Measurements from ENCODE around the gene NEUROG3. TPM values are rescaled to one million over a fixed set of nuclear protein-coding genes. Genes with fewer than 3 reads are reported as not detected.

Gene NEUROG3
- not detected for polyA plus RNA-seq

- Histone ChIP-seq H3K36me3 (ENCODE audit: control insufficient read depth in 2 of 2, insufficient read depth in 2 of 2, low read length in 1 of 2) (no peaks in the 10 kb centered on the region), H3K27me3 (ENCODE audit: control insufficient read depth in 1 of 2, insufficient read depth in 2 of 2, low read length in 2 of 2) (peaks cover 28 to 48% of the 10 kb centered on the region in 2 donors), H3K4me3 (ENCODE audit: low read depth in 1 of 2, low read length in 2 of 2) (peak within 1 kb of the TSS; percentile 13 to 25), H3K9me3 (ENCODE audit: control insufficient read depth in 2 of 2, insufficient read depth in 1 of 2, low read depth in 1 of 2, low read length in 1 of 2) (peaks cover 0 to 2% of the 10 kb centered on the region in 2 donors), H3K4me1 (ENCODE audit: control insufficient read depth in 2 of 2, insufficient read depth in 2 of 2, low read length in 1 of 2) (peaks cover 3 to 8% of the 10 kb centered on the region in 2 donors), H3K27ac (ENCODE audit: low read depth in 2 of 2, low read length in 1 of 2) (no peak within 1 kb of the TSS)
- WGBS, 2 donors, result 1 to 2% methylated on average over 51 to 53 of the region's 53 CpGs
Measured at GRCh38 chr10:69573056-69573806, at the start of gene NEUROG3. Gene NEUROG3, minus strand, starts transcription at chr10:69573422. Its CDS starts 379 bp downstream, at chr10:69573043.

- Histone ChIP-seq H3K27me3 (ENCODE audit: control insufficient read depth in 1 of 2, insufficient read depth in 2 of 2, low read length in 2 of 2) (no peaks in the 10 kb centered on the region), H3K4me3 (ENCODE audit: low read depth in 1 of 2, low read length in 2 of 2) (no peak overlapping the region), H3K36me3 (ENCODE audit: control insufficient read depth in 2 of 2, insufficient read depth in 2 of 2, low read length in 1 of 2) (no peaks in the 10 kb centered on the region), H3K9me3 (ENCODE audit: control insufficient read depth in 2 of 2, insufficient read depth in 1 of 2, low read depth in 1 of 2, low read length in 1 of 2) (no peaks in the 10 kb centered on the region), H3K4me1 (ENCODE audit: control insufficient read depth in 2 of 2, insufficient read depth in 2 of 2, low read length in 1 of 2) (no peaks in the 10 kb centered on the region), H3K27ac (ENCODE audit: low read depth in 2 of 2, low read length in 1 of 2) (no peak overlapping the region)
- WGBS, 2 donors, result 55 to 60% methylated on average over 5 of the region's 5 CpGs
Measured at GRCh38 chr10:69620625-69621024, 47.4 kb upstream of the NEUROG3 start.

- Histone ChIP-seq H3K27me3 (ENCODE audit: control insufficient read depth in 1 of 2, insufficient read depth in 2 of 2, low read length in 2 of 2) (no peaks in the 10 kb centered on the region), H3K4me3 (ENCODE audit: low read depth in 1 of 2, low read length in 2 of 2) (no peak overlapping the region), H3K36me3 (ENCODE audit: control insufficient read depth in 2 of 2, insufficient read depth in 2 of 2, low read length in 1 of 2) (no peaks in the 10 kb centered on the region), H3K9me3 (ENCODE audit: control insufficient read depth in 2 of 2, insufficient read depth in 1 of 2, low read depth in 1 of 2, low read length in 1 of 2) (no peaks in the 10 kb centered on the region), H3K27ac (ENCODE audit: low read depth in 2 of 2, low read length in 1 of 2) (no peak overlapping the region), H3K4me1 (ENCODE audit: control insufficient read depth in 2 of 2, insufficient read depth in 2 of 2, low read length in 1 of 2) (no peaks in the 10 kb centered on the region)
- WGBS, 2 donors, result 77 to 88% methylated on average over 7 of the region's 7 CpGs
Measured at GRCh38 chr10:69619626-69620025, 46.4 kb upstream of the NEUROG3 start.

- Histone ChIP-seq H3K27ac (ENCODE audit: low read depth in 2 of 2, low read length in 1 of 2) (no peak overlapping the region), H3K9me3 (ENCODE audit: control insufficient read depth in 2 of 2, insufficient read depth in 1 of 2, low read depth in 1 of 2, low read length in 1 of 2) (no peaks in the 10 kb centered on the region), H3K36me3 (ENCODE audit: control insufficient read depth in 2 of 2, insufficient read depth in 2 of 2, low read length in 1 of 2) (no peaks in the 10 kb centered on the region), H3K4me1 (ENCODE audit: control insufficient read depth in 2 of 2, insufficient read depth in 2 of 2, low read length in 1 of 2) (no peaks in the 10 kb centered on the region), H3K27me3 (ENCODE audit: control insufficient read depth in 1 of 2, insufficient read depth in 2 of 2, low read length in 2 of 2) (no peaks in the 10 kb centered on the region), H3K4me3 (ENCODE audit: low read depth in 1 of 2, low read length in 2 of 2) (no peak overlapping the region)
- 78 to 89% methylated on average over 2 of the region's 2 CpGs for WGBS, 2 donors
Measured at GRCh38 chr10:69618746-69619145, 45.5 kb upstream of the NEUROG3 start.

GRCh38 chr10:69616358-69616757 is 43.1 kb upstream of the NEUROG3 start:
- Histone ChIP-seq H3K27me3 (ENCODE audit: control insufficient read depth in 1 of 2, insufficient read depth in 2 of 2, low read length in 2 of 2) (no peaks in the 10 kb centered on the region), H3K4me3 (ENCODE audit: low read depth in 1 of 2, low read length in 2 of 2) (no peak overlapping the region), H3K4me1 (ENCODE audit: control insufficient read depth in 2 of 2, insufficient read depth in 2 of 2, low read length in 1 of 2) (no peaks in the 10 kb centered on the region), H3K27ac (ENCODE audit: low read depth in 2 of 2, low read length in 1 of 2) (no peak overlapping the region), H3K9me3 (ENCODE audit: control insufficient read depth in 2 of 2, insufficient read depth in 1 of 2, low read depth in 1 of 2, low read length in 1 of 2) (no peaks in the 10 kb centered on the region), H3K36me3 (ENCODE audit: control insufficient read depth in 2 of 2, insufficient read depth in 2 of 2, low read length in 1 of 2) (no peaks in the 10 kb centered on the region)
- 79 to 88% methylated on average over 4 of the region's 4 CpGs for WGBS, 2 donors

GRCh38 chr10:69614130-69614529 is 40.9 kb upstream of the NEUROG3 start:
- Histone ChIP-seq H3K4me1 (ENCODE audit: control insufficient read depth in 2 of 2, insufficient read depth in 2 of 2, low read length in 1 of 2) (no peaks in the 10 kb centered on the region), H3K4me3 (ENCODE audit: low read depth in 1 of 2, low read length in 2 of 2) (no peak overlapping the region), H3K9me3 (ENCODE audit: control insufficient read depth in 2 of 2, insufficient read depth in 1 of 2, low read depth in 1 of 2, low read length in 1 of 2) (no peaks in the 10 kb centered on the region), H3K36me3 (ENCODE audit: control insufficient read depth in 2 of 2, insufficient read depth in 2 of 2, low read length in 1 of 2) (no peaks in the 10 kb centered on the region), H3K27me3 (ENCODE audit: control insufficient read depth in 1 of 2, insufficient read depth in 2 of 2, low read length in 2 of 2) (no peaks in the 10 kb centered on the region), H3K27ac (ENCODE audit: low read depth in 2 of 2, low read length in 1 of 2) (no peak overlapping the region)
- WGBS, 2 donors, result 85 to 94% methylated on average over 1 of the region's 1 CpG

GRCh38 chr10:69612760-69613159 is 39.5 kb upstream of the NEUROG3 start:
- H3K4me1 ChIP-seq (ENCODE audit: control insufficient read depth in 2 of 2, insufficient read depth in 2 of 2, low read length in 1 of 2), result no peaks in the 10 kb centered on the region

GRCh38 chr10:69609077-69609476 is 35.9 kb upstream of the NEUROG3 start:
- Histone ChIP-seq H3K4me1 (ENCODE audit: control insufficient read depth in 2 of 2, insufficient read depth in 2 of 2, low read length in 1 of 2) (no peaks in the 10 kb centered on the region), H3K9me3 (ENCODE audit: control insufficient read depth in 2 of 2, insufficient read depth in 1 of 2, low read depth in 1 of 2, low read length in 1 of 2) (peaks cover 0 to 2% of the 10 kb centered on the region in 2 donors), H3K27ac (ENCODE audit: low read depth in 2 of 2, low read length in 1 of 2) (no peak overlapping the region), H3K4me3 (ENCODE audit: low read depth in 1 of 2, low read length in 2 of 2) (no peak overlapping the region), H3K27me3 (ENCODE audit: control insufficient read depth in 1 of 2, insufficient read depth in 2 of 2, low read length in 2 of 2) (no peaks in the 10 kb centered on the region), H3K36me3 (ENCODE audit: control insufficient read depth in 2 of 2, insufficient read depth in 2 of 2, low read length in 1 of 2) (no peaks in the 10 kb centered on the region)
- 82 to 92% methylated on average over 1 of the region's 1 CpG for WGBS, 2 donors

More at GRCh38 chr10:69612760-69613159, 39.5 kb upstream of the NEUROG3 start:
- Histone ChIP-seq H3K36me3 (ENCODE audit: control insufficient read depth in 2 of 2, insufficient read depth in 2 of 2, low read length in 1 of 2) (no peaks in the 10 kb centered on the region), H3K9me3 (ENCODE audit: control insufficient read depth in 2 of 2, insufficient read depth in 1 of 2, low read depth in 1 of 2, low read length in 1 of 2) (no peaks in the 10 kb centered on the region), H3K27me3 (ENCODE audit: control insufficient read depth in 1 of 2, insufficient read depth in 2 of 2, low read length in 2 of 2) (no peaks in the 10 kb centered on the region), H3K27ac (ENCODE audit: low read depth in 2 of 2, low read length in 1 of 2) (no peak overlapping the region), H3K4me3 (ENCODE audit: low read depth in 1 of 2, low read length in 2 of 2) (no peak overlapping the region)

- Histone ChIP-seq H3K4me1 (ENCODE audit: control insufficient read depth in 2 of 2, insufficient read depth in 2 of 2, low read length in 1 of 2) (peaks cover 0 to 2% of the 10 kb centered on the region in 2 donors), H3K4me3 (ENCODE audit: low read depth in 1 of 2, low read length in 2 of 2) (no peak overlapping the region), H3K36me3 (ENCODE audit: control insufficient read depth in 2 of 2, insufficient read depth in 2 of 2, low read length in 1 of 2) (no peaks in the 10 kb centered on the region), H3K27me3 (ENCODE audit: control insufficient read depth in 1 of 2, insufficient read depth in 2 of 2, low read length in 2 of 2) (peaks cover 0 to 2% of the 10 kb centered on the region in 2 donors), H3K27ac (ENCODE audit: low read depth in 2 of 2, low read length in 1 of 2) (no peak overlapping the region), H3K9me3 (ENCODE audit: control insufficient read depth in 2 of 2, insufficient read depth in 1 of 2, low read depth in 1 of 2, low read length in 1 of 2) (peaks cover 3% of the 10 kb centered on the region in 2 donors)
- WGBS, 2 donors, result 52 to 64% methylated on average over 5 of the region's 5 CpGs
Measured at GRCh38 chr10:69600761-69601330, 27.6 kb upstream of the NEUROG3 start.

GRCh38 chr10:69588358-69588757 is 15.1 kb upstream of the NEUROG3 start:
- Histone ChIP-seq H3K4me1 (ENCODE audit: control insufficient read depth in 2 of 2, insufficient read depth in 2 of 2, low read length in 1 of 2) (no peaks in the 10 kb centered on the region), H3K9me3 (ENCODE audit: control insufficient read depth in 2 of 2, insufficient read depth in 1 of 2, low read depth in 1 of 2, low read length in 1 of 2) (no peaks in the 10 kb centered on the region), H3K27ac (ENCODE audit: low read depth in 2 of 2, low read length in 1 of 2) (no peak overlapping the region), H3K4me3 (ENCODE audit: low read depth in 1 of 2, low read length in 2 of 2) (no peak overlapping the region), H3K27me3 (ENCODE audit: control insufficient read depth in 1 of 2, insufficient read depth in 2 of 2, low read length in 2 of 2) (no peaks in the 10 kb centered on the region), H3K36me3 (ENCODE audit: control insufficient read depth in 2 of 2, insufficient read depth in 2 of 2, low read length in 1 of 2) (no peaks in the 10 kb centered on the region)
- WGBS, 2 donors, result 26 to 31% methylated on average over 3 of the region's 3 CpGs

All from esophagus (tissue), 2 donors.